BE2C (cell line): ENCODE data around the gene SAMD10.

Source experiments
- DNase-seq: peaks from one replicate; pipeline ENCODE4 v3.0.0-alpha.2; 2020
- H3K27me3 ChIP-seq: fragments of 250-450 bp; sonication (Bioruptor Pico); 2 replicates; pipeline ENCODE4 v1.5.1; 2020; ENCODE audit warnings: mild to moderate bottlenecking
- H3K36me3 ChIP-seq: fragments of 250-450 bp; sonication (Bioruptor Pico); 2 replicates; pipeline ENCODE4 v1.5.1; 2020; ENCODE audit warnings: mild to moderate bottlenecking
- H3K4me1 ChIP-seq: fragments of 250-450 bp; sonication (Bioruptor Pico); 2 replicates; pipeline ENCODE4 v1.5.1; 2020
- H3K4me3 ChIP-seq: 2 replicates; pipeline ENCODE4 v1.5.1; 2011; ENCODE audit warnings: low read depth, low read length
- H3K9me3 ChIP-seq: fragments of 250-450 bp; sonication (Bioruptor Pico); 2 replicates; pipeline ENCODE4 v1.5.1; 2020
- CTCF ChIP-seq: IDR thresholded peaks from 2 replicates; pipeline ENCODE4 v1.5.1; 2012; ENCODE audit warnings: mild to moderate bottlenecking, low read depth, low read length

Gene SAMD10

GRCh38 chr20:64010711-64011237, 31.3 kb upstream of the SAMD10 start:
- no peak for DNase-seq
- H3K36me3 ChIP-seq: peaks cover 78% of the 10 kb centered on the region
- H3K4me1 ChIP-seq: no peaks in the 10 kb centered on the region
- H3K9me3 ChIP-seq: no peaks in the 10 kb centered on the region
- no peak for TF ChIP-seq CTCF
- no peak overlapping the region for H3K4me3 ChIP-seq
- no peaks in the 10 kb centered on the region for H3K27me3 ChIP-seq

GRCh38 chr20:64009811-64010387, 30.5 kb upstream of the SAMD10 start:
- no peaks in the 10 kb centered on the region for H3K27me3 ChIP-seq
- H3K36me3 ChIP-seq: peaks cover 78% of the 10 kb centered on the region
- H3K4me1 ChIP-seq: no peaks in the 10 kb centered on the region
- H3K4me3 ChIP-seq: no peak overlapping the region
- no peak for DNase-seq
- TF ChIP-seq CTCF: no peak
- H3K9me3 ChIP-seq: no peaks in the 10 kb centered on the region

- H3K9me3 ChIP-seq: no peaks in the 10 kb centered on the region
- no peak for TF ChIP-seq CTCF
- no peaks in the 10 kb centered on the region for H3K27me3 ChIP-seq
- no peak overlapping the region for H3K4me3 ChIP-seq
- DNase-seq: no peak
- H3K36me3 ChIP-seq: peaks cover 85% of the 10 kb centered on the region
- H3K4me1 ChIP-seq: no peaks in the 10 kb centered on the region
Measured at GRCh38 chr20:64006902-64007301, 27.5 kb upstream of the SAMD10 start.

- TF ChIP-seq CTCF: no peak
- H3K36me3 ChIP-seq: peaks cover 87% of the 10 kb centered on the region
- no peak overlapping the region for H3K4me3 ChIP-seq
- no peaks in the 10 kb centered on the region for H3K27me3 ChIP-seq
- no peaks in the 10 kb centered on the region for H3K4me1 ChIP-seq
- H3K9me3 ChIP-seq: no peaks in the 10 kb centered on the region
- DNase-seq: no peak
Measured at GRCh38 chr20:64006490-64006889, 27.0 kb upstream of the SAMD10 start.

GRCh38 chr20:64005394-64005793, 26.0 kb upstream of the SAMD10 start:
- no peaks in the 10 kb centered on the region for H3K27me3 ChIP-seq
- peaks cover 4% of the 10 kb centered on the region; the same call in 1 of the 2 replicates for H3K4me1 ChIP-seq
- no peak for TF ChIP-seq CTCF
- DNase-seq: no peak
- no peaks in the 10 kb centered on the region for H3K9me3 ChIP-seq
- H3K36me3 ChIP-seq: peaks cover 86% of the 10 kb centered on the region
- no peak overlapping the region for H3K4me3 ChIP-seq

- Histone ChIP-seq H3K27me3 (no peaks in the 10 kb centered on the region), H3K9me3 (no peaks in the 10 kb centered on the region), H3K4me1 (peaks cover 4% of the 10 kb centered on the region; the same call in 1 of the 2 replicates), H3K4me3 (no peak overlapping the region), H3K36me3 (peaks cover 85% of the 10 kb centered on the region)
- no peak for TF ChIP-seq CTCF
- no peak for DNase-seq
Measured at GRCh38 chr20:64003960-64004725, 24.7 kb upstream of the SAMD10 start.
